Esophagus squamous epithelium (tissue), 5 donors: ENCODE data around the gene ERC2. TPM values are rescaled to one million over a fixed set of nuclear protein-coding genes. Genes with fewer than 3 reads are reported as not detected.

Experiments
- DNase-seq: peaks from one replicate; lab custom pipeline; 2025; lab: John Stamatoyannopoulos, UW
- H3K27ac ChIP-seq, 4 donors: fragments of 200-600 bp; sonication (generic); one replicate each; pipeline ENCODE4 v1.5.1; 2016 to 2019; ENCODE audit warnings: mild to moderate bottlenecking in 1 of 4
- H3K27me3 ChIP-seq, 4 donors: fragments of 200-600 bp; sonication (generic); 1 replicate in 3 of 4; 2 replicates in 1 of 4; pipeline versions ENCODE4 v1.5.1 to v1.6.0; 2017 to 2021; ENCODE audit warnings: antibody characterized with exemption in 1 of 4
- H3K36me3 ChIP-seq, 3 donors: fragments of 200-600 bp; sonication (generic); one replicate each; pipeline ENCODE4 v1.5.1; 2016 to 2019
- H3K4me1 ChIP-seq, 3 donors: fragments of 200-600 bp; sonication (generic); one replicate each; pipeline ENCODE4 v1.5.1; 2017 to 2019
- H3K4me3 ChIP-seq, 4 donors: fragments of 200-600 bp; sonication (generic); 1 replicate in 3 of 4; 2 replicates in 1 of 4; pipeline ENCODE4 v1.5.1; 2016 to 2019; ENCODE audit warnings: mild to moderate bottlenecking in 2 of 4, moderate library complexity in 1 of 4
- H3K9me3 ChIP-seq, 3 donors: fragments of 200-600 bp; sonication (generic); one replicate each; pipeline ENCODE4 v1.5.1; 2016 to 2019
- CTCF ChIP-seq, 6 experiments: fragments of 450-650 bp in 4 of 6; fragments of 200-600 bp in 2 of 6; sonication (generic) in 2 of 6; IDR thresholded peaks; one replicate each; pipeline ENCODE4 v1.5.1; 2016 to 2019; ENCODE audit warnings: antibody characterized with exemption in 6 of 6, mild to moderate bottlenecking in 4 of 6, moderate library complexity in 4 of 6
- POLR2A ChIP-seq, 4 donors: fragments of 450-650 bp; IDR thresholded peaks; one replicate each; pipeline ENCODE4 v1.6.1; 2017; ENCODE audit warnings: antibody characterized with exemption in 4 of 4, mild to moderate bottlenecking in 4 of 4, moderate library complexity in 3 of 4
- WGBS, 2 donors: methylation state at CpG; one replicate each; pipeline ENCODE4 v1.1.5; 2018; 5-methylcytosine and 5-hydroxymethylcytosine counted together
- intact Hi-C: fragments of 100-400 bp; cut with DNase I; formaldehyde crosslinking; loops from one replicate; pipeline ENCODE4 v1.15.0; 2022
- total RNA-seq, 4 donors: library from RNA; depleted of rRNA; stranded (reverse); fragments of >200 nt; gene quantifications; one replicate each; pipeline ENCODE4 v1.1.0, GENCODE V29; 2016
- donor health status: DM: yes; HTN: yes; CAD: no.

The ERC2 gene
- total RNA-seq, 4 donors from 2014 or later = 0.12 to 1.9 (median 0.86) TPM

GRCh38 chr3:56296361-56296760 lies 171.9 kb downstream of the ERC2 start:
- H3K4me1 ChIP-seq = no peaks in the 10 kb centered on the region
- no peaks in the 10 kb centered on the region for H3K9me3 ChIP-seq
- intact Hi-C loops = no loop called here
- TF ChIP-seq CTCF (IDR thresholded peaks at IDR 0.05) (no peak), POLR2A (IDR thresholded peaks at IDR 0.05) (no peak)
- 63 to 70% methylated on average over 4 of the region's 5 CpGs for WGBS, 2 donors
- no peak overlapping the region for H3K4me3 ChIP-seq
- DNase-seq = no peak
- H3K27ac ChIP-seq = no peak overlapping the region
- peaks cover 0 to 5% (median 0%) of the 10 kb centered on the region in 4 donors for H3K27me3 ChIP-seq
- H3K36me3 ChIP-seq = no peaks in the 10 kb centered on the region

DNA sequence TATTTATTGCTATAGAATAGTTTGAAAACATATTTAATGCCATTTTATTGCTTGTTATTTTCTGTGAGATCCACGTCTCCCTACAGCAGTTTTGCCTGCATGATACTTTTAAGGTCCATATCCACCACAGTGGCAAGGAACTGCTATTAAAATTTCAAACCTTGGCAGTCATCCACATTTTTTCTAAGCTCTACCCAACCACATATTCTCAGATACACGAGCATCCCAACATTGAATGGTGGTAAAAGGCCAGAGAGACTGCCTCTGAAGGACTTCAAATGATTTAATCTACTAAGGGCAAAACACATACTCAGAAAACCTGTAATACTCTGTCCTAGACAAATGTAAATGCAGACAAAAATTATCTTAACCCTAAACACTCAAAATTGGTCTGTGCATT lies 173.1 kb downstream of the ERC2 start:
- 53 to 57% methylated on average over 2 of the region's 2 CpGs for WGBS, 2 donors

DNA sequence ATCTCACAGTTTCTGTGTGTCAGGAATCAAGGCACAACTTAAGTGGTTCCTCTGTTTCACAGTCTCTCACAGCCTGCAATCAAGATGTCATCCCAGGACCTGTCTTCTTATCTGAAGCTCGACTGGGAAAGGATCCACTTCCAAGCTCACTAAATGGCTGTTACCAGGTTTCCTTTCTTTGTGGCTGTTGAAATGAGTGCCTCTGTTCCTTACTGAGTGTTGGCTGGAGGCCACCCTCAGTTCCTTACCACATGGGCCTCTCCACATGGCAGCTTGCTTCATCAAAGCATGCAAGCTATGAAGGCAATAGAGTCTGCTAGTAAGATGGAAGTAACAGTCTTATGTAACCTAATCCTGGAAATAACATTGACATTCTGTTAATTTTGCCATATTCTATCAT lies 174.0 kb downstream of the ERC2 start:
- Histone ChIP-seq H3K27me3 (peaks cover 0 to 5% (median 0%) of the 10 kb centered on the region in 4 donors), H3K27ac (no peak overlapping the region), H3K36me3 (no peaks in the 10 kb centered on the region), H3K4me3 (no peak overlapping the region), H3K4me1 (no peaks in the 10 kb centered on the region), H3K9me3 (no peaks in the 10 kb centered on the region)
- WGBS, 2 donors = 33 to 50% methylated on average over 1 of the region's 1 CpG
- intact Hi-C loops = no loop called here
- TF ChIP-seq CTCF (IDR thresholded peaks at IDR 0.05) (no peak), POLR2A (IDR thresholded peaks at IDR 0.05) (no peak)
- no peak for DNase-seq

More for the DNA sequence above, 173.1 kb downstream of the ERC2 start:
- TF ChIP-seq POLR2A (IDR thresholded peaks at IDR 0.05) = no peak
- TF ChIP-seq CTCF (IDR thresholded peaks at IDR 0.05) = no peak
- intact Hi-C loops = no loop called here
- Histone ChIP-seq H3K27me3 (peaks cover 0 to 5% (median 0%) of the 10 kb centered on the region in 4 donors), H3K4me1 (no peaks in the 10 kb centered on the region), H3K4me3 (no peak overlapping the region), H3K9me3 (no peaks in the 10 kb centered on the region), H3K36me3 (no peaks in the 10 kb centered on the region), H3K27ac (no peak overlapping the region)
- no peak for DNase-seq

DNA sequence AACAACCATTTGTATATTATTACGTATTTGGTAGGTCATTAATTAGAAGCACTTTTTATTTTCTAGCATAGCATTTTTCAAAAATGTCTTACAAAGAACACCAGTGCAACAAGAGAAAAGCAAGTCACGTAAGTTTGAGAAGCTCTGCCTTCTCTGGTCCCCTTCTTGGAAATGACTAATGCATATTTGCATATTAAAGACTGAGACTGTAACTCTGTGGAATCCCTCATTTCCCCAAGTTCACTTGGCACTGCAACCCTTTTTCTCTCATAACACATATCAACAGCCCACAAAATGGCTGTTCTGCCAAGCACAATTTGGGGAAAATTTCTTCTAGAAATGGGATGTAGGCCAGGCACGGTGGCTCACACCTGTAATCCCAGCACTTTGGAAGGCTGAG lies 176.3 kb downstream of the ERC2 start:
- no peak overlapping the region for H3K27ac ChIP-seq
- intact Hi-C loops = no loop called here
- no peaks in the 10 kb centered on the region for H3K36me3 ChIP-seq
- H3K4me3 ChIP-seq = no peak overlapping the region
- H3K4me1 ChIP-seq = no peaks in the 10 kb centered on the region
- TF ChIP-seq CTCF (IDR thresholded peaks at IDR 0.05) = no peak
- TF ChIP-seq POLR2A (IDR thresholded peaks at IDR 0.05) = no peak
- no peak for DNase-seq
- WGBS, 2 donors = 45 to 49% methylated on average over 3 of the region's 3 CpGs
- no peaks in the 10 kb centered on the region for H3K9me3 ChIP-seq
- H3K27me3 ChIP-seq = peaks cover 0 to 5% (median 0%) of the 10 kb centered on the region in 4 donors

- no peaks in the 10 kb centered on the region for H3K36me3 ChIP-seq
- no peak overlapping the region for H3K27ac ChIP-seq
- WGBS, 2 donors = 42 to 53% methylated on average over 3 of the region's 3 CpGs
- H3K27me3 ChIP-seq = peaks cover 0 to 4% (median 0%) of the 10 kb centered on the region in 4 donors
- TF ChIP-seq POLR2A (IDR thresholded peaks at IDR 0.05) (no peak), CTCF (IDR thresholded peaks at IDR 0.05) (no peak)
- no peaks in the 10 kb centered on the region for H3K4me1 ChIP-seq
- no peaks in the 10 kb centered on the region for H3K9me3 ChIP-seq
- intact Hi-C loops = no loop called here
- DNase-seq = no peak
- H3K4me3 ChIP-seq = no peak overlapping the region
These were observed 177.0 kb downstream of the ERC2 start for GRCh38 chr3:56291244-56291680.
